ENCODE measurements around the gene MAPK8. TPM values are rescaled to one million over a fixed set of nuclear protein-coding genes. Genes with fewer than 3 reads are reported as not detected.

MAPK8 gene
- total and polyA plus RNA-seq, 12 donors = 7.6 to 103 (median 31.9) TPM

DNA sequence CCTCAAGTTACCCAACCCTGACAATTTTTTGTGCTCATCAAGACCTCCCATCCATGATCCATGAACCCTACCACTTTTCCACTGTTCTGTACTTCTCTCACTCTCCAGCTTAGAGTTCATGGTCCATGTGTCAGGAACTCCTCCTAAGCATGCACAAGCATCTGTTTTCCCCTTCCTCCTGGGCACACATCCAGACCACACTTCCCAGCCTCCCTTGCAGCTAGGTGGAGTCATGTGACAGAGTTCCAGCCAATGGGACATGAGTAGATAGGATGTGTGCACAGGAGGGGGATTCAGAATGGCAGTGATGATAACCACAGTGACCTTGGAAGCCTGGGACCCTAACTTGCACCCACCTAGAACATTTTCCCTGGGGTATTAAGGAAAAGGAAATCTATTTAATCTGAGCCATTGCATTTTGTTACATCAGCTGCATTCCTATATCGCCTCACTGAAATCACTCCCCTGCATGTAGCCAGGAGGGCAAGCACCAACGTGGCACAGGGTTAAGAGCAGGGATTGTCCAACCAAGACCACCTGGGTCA lies 22.4 kb upstream of the MAPK8 start:
- no peaks in the 10 kb centered on the region for H3K4me1 ChIP-seq (replicated peaks in 1 of 2)
- H3K4me3 ChIP-seq = no peak overlapping the region

DNA sequence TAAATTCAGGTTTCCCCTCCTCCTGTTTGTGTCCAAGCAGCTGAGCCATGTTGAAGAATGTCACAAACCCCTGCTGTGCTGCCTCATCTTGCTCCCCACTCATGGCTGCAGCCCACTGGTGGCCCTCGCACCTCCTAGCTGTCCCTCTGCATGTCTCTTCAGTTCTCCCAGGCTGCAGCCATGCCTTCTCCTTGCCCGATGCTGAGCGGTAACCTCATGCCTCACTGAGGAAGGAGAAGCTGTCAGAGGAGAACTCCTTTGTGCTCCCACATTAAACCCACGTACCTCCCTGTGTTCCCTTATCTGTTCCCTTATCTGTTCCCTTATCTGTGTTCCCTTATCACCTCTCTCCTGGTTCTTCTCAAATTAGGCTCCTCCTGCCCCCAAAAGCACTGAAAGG lies 21.7 kb upstream of the MAPK8 start:
- no peak for TF ChIP-seq POLR2A (IDR thresholded peaks at IDR 0.05)
- TF ChIP-seq, protein P1, sequence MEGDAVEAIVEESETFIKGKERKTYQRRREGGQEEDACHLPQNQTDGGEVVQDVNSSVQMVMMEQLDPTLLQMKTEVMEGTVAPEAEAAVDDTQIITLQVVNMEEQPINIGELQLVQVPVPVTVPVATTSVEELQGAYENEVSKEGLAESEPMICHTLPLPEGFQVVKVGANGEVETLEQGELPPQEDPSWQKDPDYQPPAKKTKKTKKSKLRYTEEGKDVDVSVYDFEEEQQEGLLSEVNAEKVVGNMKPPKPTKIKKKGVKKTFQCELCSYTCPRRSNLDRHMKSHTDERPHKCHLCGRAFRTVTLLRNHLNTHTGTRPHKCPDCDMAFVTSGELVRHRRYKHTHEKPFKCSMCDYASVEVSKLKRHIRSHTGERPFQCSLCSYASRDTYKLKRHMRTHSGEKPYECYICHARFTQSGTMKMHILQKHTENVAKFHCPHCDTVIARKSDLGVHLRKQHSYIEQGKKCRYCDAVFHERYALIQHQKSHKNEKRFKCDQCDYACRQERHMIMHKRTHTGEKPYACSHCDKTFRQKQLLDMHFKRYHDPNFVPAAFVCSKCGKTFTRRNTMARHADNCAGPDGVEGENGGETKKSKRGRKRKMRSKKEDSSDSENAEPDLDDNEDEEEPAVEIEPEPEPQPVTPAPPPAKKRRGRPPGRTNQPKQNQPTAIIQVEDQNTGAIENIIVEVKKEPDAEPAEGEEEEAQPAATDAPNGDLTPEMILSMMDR (IDR thresholded peaks at IDR 0.05) = no peak
- no peak for DNase-seq
- no peak overlapping the region for H3K27ac ChIP-seq
- H3K36me3 ChIP-seq (replicated peaks in 1 of 2) = no peaks in the 10 kb centered on the region
- no peaks in the 10 kb centered on the region for H3K27me3 ChIP-seq
- 42 to 74% (median 57%) methylated on average over 3 to 4 of the region's 4 CpGs for WGBS, 4 donors
- intact Hi-C loops (cut with DNase I) = no loop called here
- no peaks in the 10 kb centered on the region for H3K9me3 ChIP-seq (replicated peaks in 1 of 3)
- no peak overlapping the region for H3K4me3 ChIP-seq
- no peaks in the 10 kb centered on the region for H3K4me1 ChIP-seq (replicated peaks in 1 of 2)

More for the DNA sequence above, 22.4 kb upstream of the MAPK8 start:
- intact Hi-C loops (cut with DNase I) = no loop called here
- DNase-seq = no peak
- Histone ChIP-seq H3K36me3 (replicated peaks in 1 of 2) (no peaks in the 10 kb centered on the region), H3K9me3 (replicated peaks in 1 of 3) (no peaks in the 10 kb centered on the region), H3K27me3 (no peaks in the 10 kb centered on the region), H3K27ac (no peak overlapping the region)
- 73 to 92% (median 85%) methylated on average over 2 of the region's 2 CpGs for WGBS, 4 donors
- no peak for TF ChIP-seq POLR2A (IDR thresholded peaks at IDR 0.05)
- TF ChIP-seq, protein P1 (IDR thresholded peaks at IDR 0.05) = no peak

DNA sequence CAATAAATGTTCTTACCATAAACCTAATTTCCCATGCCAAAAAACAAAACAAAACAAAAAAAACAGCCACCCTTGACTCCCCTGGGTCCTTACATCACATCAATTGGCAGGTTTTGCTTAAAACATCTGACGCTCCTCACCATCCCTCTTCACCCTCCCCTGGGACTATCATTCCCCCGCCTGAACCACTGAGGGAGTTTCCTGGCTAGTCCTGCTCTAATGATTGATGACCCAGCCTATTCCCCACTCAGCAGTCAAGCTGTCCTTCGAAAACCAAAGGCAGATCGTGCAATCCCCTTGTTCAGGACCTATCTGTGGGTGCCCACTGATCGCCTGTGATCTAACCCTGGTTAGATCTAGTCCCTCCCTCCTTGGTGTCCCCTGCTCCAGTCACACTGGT lies 20.8 kb upstream of the MAPK8 start:
- no peaks in the 10 kb centered on the region for H3K9me3 ChIP-seq (replicated peaks in 1 of 3)
- no peaks in the 10 kb centered on the region for H3K36me3 ChIP-seq (replicated peaks in 1 of 2)
- intact Hi-C loops (cut with DNase I) = no loop called here
- no peaks in the 10 kb centered on the region for H3K27me3 ChIP-seq
- no peak for DNase-seq
- no peaks in the 10 kb centered on the region for H3K4me1 ChIP-seq (replicated peaks in 1 of 2)
- TF ChIP-seq, protein P1 (IDR thresholded peaks at IDR 0.05) = no peak
- TF ChIP-seq POLR2A (IDR thresholded peaks at IDR 0.05) = no peak
- H3K27ac ChIP-seq = no peak overlapping the region
- no peak overlapping the region for H3K4me3 ChIP-seq
- 59 to 80% (median 72%) methylated on average over 4 to 5 of the region's 5 CpGs for WGBS, 4 donors

DNA sequence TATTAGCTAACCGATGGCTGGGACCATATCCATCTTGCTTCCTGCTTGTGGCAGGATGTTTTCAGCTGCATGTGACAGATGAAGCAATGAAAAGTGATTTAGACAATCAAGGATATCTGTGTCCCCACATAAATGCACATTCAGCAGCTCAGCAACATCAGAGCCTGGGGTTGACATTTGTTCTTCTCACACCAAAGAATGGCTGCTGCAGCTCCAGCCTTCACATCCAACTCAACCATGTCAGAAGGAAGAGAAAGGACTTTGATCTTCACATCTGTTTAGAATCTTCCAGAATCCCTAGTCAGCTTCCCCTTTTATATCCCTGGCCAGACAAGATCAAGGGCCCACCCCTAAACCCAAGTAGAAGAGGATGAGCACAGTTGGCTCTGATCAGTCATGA lies 20.1 kb upstream of the MAPK8 start:
- WGBS, 4 donors = 83 to 100% (median 93%) methylated on average over 1 of the region's 1 CpG
- H3K27me3 ChIP-seq = no peaks in the 10 kb centered on the region
- no peak overlapping the region for H3K4me3 ChIP-seq
- H3K36me3 ChIP-seq (replicated peaks in 1 of 2) = no peaks in the 10 kb centered on the region
- DNase-seq = no peak
- H3K9me3 ChIP-seq (replicated peaks in 1 of 3) = no peaks in the 10 kb centered on the region
- no peaks in the 10 kb centered on the region for H3K4me1 ChIP-seq (replicated peaks in 1 of 2)
- intact Hi-C loops (cut with DNase I) = no loop called here
- no peak for TF ChIP-seq POLR2A (IDR thresholded peaks at IDR 0.05)
- TF ChIP-seq, protein P1 (IDR thresholded peaks at IDR 0.05) = no peak
- H3K27ac ChIP-seq = no peak overlapping the region
